Ovary (tissue), 3 donors: Measurements from ENCODE around the gene TTPAL.

Experiments used
- CTCF ChIP-seq, 3 donors: fragments of 450-650 bp in 2 of 3; fragments of 200-600 bp in 1 of 3; IDR thresholded peaks; one replicate each; pipeline versions ENCODE4 v1.5.1 to v1.8.0; 2016 to 2022; ENCODE audit warnings: antibody characterized with exemption in 3 of 3, mild to moderate bottlenecking in 1 of 3
- EP300 ChIP-seq: sonication (generic); formaldehyde crosslinking; IDR thresholded peaks from one replicate; pipeline ENCODE4 v1.6.1; 2017; ENCODE audit warnings: antibody characterized with exemption
- POLR2A ChIP-seq: fragments of 450-650 bp; IDR thresholded peaks from one replicate; pipeline ENCODE4 v1.6.1; 2017; ENCODE audit warnings: antibody characterized with exemption, mild to moderate bottlenecking, moderate library complexity
- donor health status: DM: no; HTN: no; CAD: no.

DNA sequence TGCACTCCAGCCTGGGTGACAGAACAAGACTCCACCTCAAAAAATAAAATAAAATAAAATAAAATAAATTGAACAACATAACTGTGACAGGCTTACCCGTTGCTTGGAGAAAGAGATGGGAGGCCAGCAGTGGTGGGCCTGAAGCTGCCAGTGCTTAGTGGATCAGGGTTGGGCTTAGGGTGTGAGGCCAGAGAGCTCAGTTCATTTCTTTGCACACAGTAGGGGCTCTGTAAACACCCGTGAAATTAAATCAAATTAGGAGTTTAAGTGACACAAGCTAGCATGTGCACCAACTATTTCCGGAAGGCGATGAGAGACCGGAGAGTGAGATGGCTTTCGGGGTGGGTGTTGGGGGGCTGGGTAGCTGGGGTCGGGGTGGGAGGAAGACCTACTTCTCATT, 25.8 kb upstream of the TTPAL start:
- TF ChIP-seq CTCF (IDR thresholded peaks at IDR 0.05), result no peak
- TF ChIP-seq POLR2A, result no peak
- TF ChIP-seq EP300, result no peak
